Nephron (organoid): Measurements from ENCODE around the gene EPX.

Experiments used
- H3K27ac Mint-ChIP-seq, 3 experiments: 2 replicates each; pipeline ENCODE4 v1.8.0; 2020; ENCODE audit warnings: mixed read lengths in 3 of 3, mild to moderate bottlenecking in 2 of 3, moderate library complexity in 1 of 3
- H3K27me3 Mint-ChIP-seq: 2 replicates; pipeline ENCODE4 v1.8.0; 2021; ENCODE audit warnings: low read depth, mild to moderate bottlenecking, moderate library complexity, mixed read lengths
- H3K36me3 Mint-ChIP-seq: 2 replicates; pipeline ENCODE4 v1.8.0; 2020; ENCODE audit warnings: low read depth, mixed read lengths
- H3K4me1 Mint-ChIP-seq: 2 replicates; pipeline ENCODE4 v1.8.0; 2020; ENCODE audit warnings: mixed read lengths
- H3K4me3 Mint-ChIP-seq, 3 experiments: 2 replicates each; pipeline ENCODE4 v1.8.0; 2020; ENCODE audit warnings: mild to moderate bottlenecking in 3 of 3, mixed read lengths in 3 of 3, moderate library complexity in 2 of 3
- H3K9me3 Mint-ChIP-seq: 2 replicates; pipeline ENCODE4 v1.8.0; 2020; ENCODE audit warnings: mixed read lengths
- TF ChIP-seq, protein P1 (sequence below), 3 experiments: fragments of 200-600 bp; sonication (generic); IDR thresholded peaks; one replicate each; pipeline ENCODE4 v1.5.0; 2021; ENCODE audit warnings: antibody characterized with exemption in 3 of 3; ENCODE audit not compliant: unreplicated experiment in 3 of 3

The EPX gene

DNA sequence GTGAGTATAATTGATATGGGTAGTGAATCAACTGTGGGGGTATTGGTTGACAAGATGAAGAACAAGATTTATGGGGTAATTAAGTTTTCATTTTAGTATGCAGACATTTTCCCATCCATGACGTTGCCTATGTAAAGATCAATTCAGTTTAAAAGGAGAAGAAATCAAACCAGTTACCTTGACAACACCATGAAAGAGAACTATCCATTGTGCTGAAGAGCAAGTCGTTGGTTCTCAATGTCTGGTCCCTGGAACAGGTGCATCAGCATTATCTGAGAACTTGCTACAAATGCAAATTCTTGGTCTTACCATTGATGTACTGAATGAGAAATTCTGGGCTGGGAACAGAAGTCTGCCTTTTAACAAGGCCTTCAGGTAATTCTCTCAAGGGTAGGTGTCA, 26.5 kb upstream of the EPX start:
- Mint-ChIP-seq H3K4me1 (no peaks in the 10 kb centered on the region), H3K36me3 (no peaks in the 10 kb centered on the region), H3K4me3 (no peak overlapping the region), H3K27me3 (peaks cover 77% of the 10 kb centered on the region), H3K27ac (no peak overlapping the region), H3K9me3 (peaks cover 2% of the 10 kb centered on the region)
- TF ChIP-seq, protein P1, sequence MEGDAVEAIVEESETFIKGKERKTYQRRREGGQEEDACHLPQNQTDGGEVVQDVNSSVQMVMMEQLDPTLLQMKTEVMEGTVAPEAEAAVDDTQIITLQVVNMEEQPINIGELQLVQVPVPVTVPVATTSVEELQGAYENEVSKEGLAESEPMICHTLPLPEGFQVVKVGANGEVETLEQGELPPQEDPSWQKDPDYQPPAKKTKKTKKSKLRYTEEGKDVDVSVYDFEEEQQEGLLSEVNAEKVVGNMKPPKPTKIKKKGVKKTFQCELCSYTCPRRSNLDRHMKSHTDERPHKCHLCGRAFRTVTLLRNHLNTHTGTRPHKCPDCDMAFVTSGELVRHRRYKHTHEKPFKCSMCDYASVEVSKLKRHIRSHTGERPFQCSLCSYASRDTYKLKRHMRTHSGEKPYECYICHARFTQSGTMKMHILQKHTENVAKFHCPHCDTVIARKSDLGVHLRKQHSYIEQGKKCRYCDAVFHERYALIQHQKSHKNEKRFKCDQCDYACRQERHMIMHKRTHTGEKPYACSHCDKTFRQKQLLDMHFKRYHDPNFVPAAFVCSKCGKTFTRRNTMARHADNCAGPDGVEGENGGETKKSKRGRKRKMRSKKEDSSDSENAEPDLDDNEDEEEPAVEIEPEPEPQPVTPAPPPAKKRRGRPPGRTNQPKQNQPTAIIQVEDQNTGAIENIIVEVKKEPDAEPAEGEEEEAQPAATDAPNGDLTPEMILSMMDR (IDR thresholded peaks at IDR 0.05; ENCODE audit: unreplicated experiment in 3 of 3): no peak

DNA sequence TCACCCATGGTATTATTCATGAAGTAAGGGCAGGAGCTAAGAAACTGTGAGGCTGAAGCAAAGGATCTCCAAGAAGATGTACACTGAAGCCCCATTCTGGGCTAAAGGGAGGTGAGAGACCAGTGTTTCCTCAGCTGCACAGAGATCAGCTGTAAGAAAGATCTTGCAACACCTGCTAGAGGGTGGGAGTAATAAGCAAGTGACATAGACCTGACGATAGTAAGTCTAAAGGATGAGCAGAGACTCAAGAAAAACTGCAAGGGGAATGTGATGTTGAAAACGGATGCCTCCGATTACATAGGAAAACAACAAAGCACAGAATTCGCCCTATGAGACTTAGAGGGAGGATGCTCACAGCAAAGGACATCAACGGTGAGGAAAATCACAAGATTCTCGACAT, 25.8 kb upstream of the EPX start, which contains the start of gene OR4D2:
Gene OR4D2 (plus strand): TSS at position 301 of the 400 bp plus-strand sequence. CDS start 2,674 bp downstream, outside the sequence.
- Mint-ChIP-seq H3K27ac (no peak within 1 kb of the TSS), H3K4me3 (no peak within 1 kb of the TSS), H3K4me1 (no peaks in the 10 kb centered on the region), H3K27me3 (peaks cover 70% of the 10 kb centered on the region), H3K36me3 (no peaks in the 10 kb centered on the region), H3K9me3 (peaks cover 2% of the 10 kb centered on the region)
- TF ChIP-seq, protein P1 (IDR thresholded peaks at IDR 0.05; ENCODE audit: unreplicated experiment in 3 of 3): no peak

DNA sequence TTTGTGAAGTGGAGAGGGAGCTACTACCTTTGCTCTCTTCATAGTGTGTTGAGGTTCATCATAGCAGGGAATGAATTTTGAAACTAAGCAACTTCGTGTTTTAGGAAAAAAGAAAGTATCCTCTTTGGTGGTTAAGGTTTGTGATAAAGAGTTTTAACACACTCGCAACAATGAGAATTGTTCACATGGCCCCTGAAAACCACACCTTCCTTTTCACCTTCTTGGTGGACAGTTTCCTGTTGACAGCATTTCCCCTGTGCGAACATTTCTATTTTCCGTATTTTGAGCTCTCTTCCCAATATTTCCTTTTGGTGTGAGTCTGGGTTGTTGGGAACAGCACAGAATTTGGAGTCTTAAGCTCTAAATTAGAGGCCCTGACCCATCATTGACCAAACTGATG, 21.9 kb upstream of the EPX start:
- H3K9me3 Mint-ChIP-seq: peaks cover 2% of the 10 kb centered on the region
- H3K4me1 Mint-ChIP-seq: no peaks in the 10 kb centered on the region
- H3K27ac Mint-ChIP-seq: no peak overlapping the region
- TF ChIP-seq, protein P1 (IDR thresholded peaks at IDR 0.05; ENCODE audit: unreplicated experiment in 3 of 3): no peak
- no peaks in the 10 kb centered on the region for H3K36me3 Mint-ChIP-seq
- H3K4me3 Mint-ChIP-seq: no peak overlapping the region
- peaks cover 57% of the 10 kb centered on the region for H3K27me3 Mint-ChIP-seq

DNA sequence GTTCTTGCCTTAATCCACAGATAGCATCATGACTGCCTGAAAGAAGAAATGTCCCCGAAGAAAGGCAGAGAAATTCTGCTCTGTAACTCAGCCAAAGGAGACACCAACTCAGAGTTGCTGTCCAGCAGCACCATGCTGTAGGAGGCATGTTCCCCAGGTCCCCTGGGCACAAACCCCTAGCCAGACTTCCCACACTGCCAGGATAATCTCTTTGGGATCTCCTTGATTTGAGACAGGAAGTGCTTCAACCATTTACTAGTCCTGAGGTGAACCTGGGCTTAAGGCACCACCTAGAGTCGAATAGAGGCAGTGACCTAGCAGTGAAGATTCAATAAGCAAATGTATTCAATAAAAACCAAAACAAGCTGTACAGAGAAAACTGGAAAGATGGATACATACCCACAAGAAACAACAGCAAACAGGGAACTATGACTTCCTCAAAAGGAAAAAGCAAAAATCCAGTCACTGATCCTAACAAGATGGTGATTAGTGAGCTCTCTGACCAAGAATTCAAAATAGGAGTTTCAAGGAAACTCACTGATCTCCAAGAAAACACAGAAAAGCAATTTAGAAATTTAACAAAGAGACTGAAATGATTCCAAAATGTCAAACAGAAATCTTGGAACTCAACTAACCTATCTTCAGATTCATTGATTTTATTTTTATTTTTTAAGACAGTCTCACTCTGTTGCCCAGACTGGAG, 20.0 kb upstream of the EPX start:
- no peaks in the 10 kb centered on the region for H3K36me3 Mint-ChIP-seq
- no peaks in the 10 kb centered on the region for H3K9me3 Mint-ChIP-seq
- no peak overlapping the region for H3K4me3 Mint-ChIP-seq
- peaks cover 45% of the 10 kb centered on the region for H3K27me3 Mint-ChIP-seq
- TF ChIP-seq, protein P1 (IDR thresholded peaks at IDR 0.05; ENCODE audit: unreplicated experiment in 3 of 3): peak in 2 of 3 experiments; percentile 23 to 29
- no peaks in the 10 kb centered on the region for H3K4me1 Mint-ChIP-seq
- no peak overlapping the region for H3K27ac Mint-ChIP-seq

DNA sequence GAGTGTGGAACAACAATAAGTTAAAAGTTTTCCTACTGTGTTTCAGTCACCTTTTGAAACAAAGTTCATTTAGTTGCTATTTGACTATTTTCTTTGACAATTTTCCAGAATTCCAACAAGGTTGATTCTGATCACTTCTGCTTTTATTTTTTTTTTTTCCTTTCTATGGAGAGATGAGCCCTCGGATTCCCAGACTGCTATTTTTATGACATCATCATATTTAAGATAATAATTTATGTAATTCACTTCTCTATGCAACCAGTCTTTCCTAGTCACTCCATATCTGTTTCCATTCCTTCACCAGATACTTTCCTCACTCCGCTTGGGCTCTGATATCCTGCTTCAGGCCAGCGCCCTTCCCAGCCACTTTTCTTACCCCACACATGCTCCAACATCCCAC, 17.7 kb upstream of the EPX start:
- H3K9me3 Mint-ChIP-seq: no peaks in the 10 kb centered on the region
- peaks cover 27% of the 10 kb centered on the region for H3K27me3 Mint-ChIP-seq
- no peaks in the 10 kb centered on the region for H3K4me1 Mint-ChIP-seq
- TF ChIP-seq, protein P1 (IDR thresholded peaks at IDR 0.05; ENCODE audit: unreplicated experiment in 3 of 3): no peak
- H3K27ac Mint-ChIP-seq: no peak overlapping the region
- H3K4me3 Mint-ChIP-seq: no peak overlapping the region
- H3K36me3 Mint-ChIP-seq: no peaks in the 10 kb centered on the region

DNA sequence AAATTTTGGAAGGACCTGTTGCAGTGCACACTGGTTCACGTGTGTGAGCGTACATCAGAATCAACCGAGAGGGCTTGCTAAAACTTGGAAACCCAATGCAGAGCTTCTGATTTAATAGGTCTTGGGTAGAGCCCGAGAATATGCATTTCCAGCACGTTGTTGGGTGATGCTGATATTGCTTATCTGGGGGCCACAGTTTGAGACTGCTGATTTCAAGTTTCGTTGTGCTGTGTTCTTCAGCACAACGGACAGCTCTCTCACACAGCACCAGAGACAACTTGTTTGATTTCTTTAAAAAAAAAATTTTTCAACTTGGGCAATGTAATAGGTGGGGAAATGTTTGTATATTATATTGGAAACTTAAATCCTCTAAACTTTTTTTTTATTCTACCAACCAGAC, 16.3 kb upstream of the EPX start:
- no peaks in the 10 kb centered on the region for H3K36me3 Mint-ChIP-seq
- H3K4me1 Mint-ChIP-seq: no peaks in the 10 kb centered on the region
- no peaks in the 10 kb centered on the region for H3K9me3 Mint-ChIP-seq
- H3K27me3 Mint-ChIP-seq: peaks cover 18% of the 10 kb centered on the region
- H3K27ac Mint-ChIP-seq: no peak overlapping the region
- TF ChIP-seq, protein P1 (IDR thresholded peaks at IDR 0.05; ENCODE audit: unreplicated experiment in 3 of 3): no peak
- H3K4me3 Mint-ChIP-seq: no peak overlapping the region
